CD4-positive, alpha-beta T cell treated with Interferon gamma for 1 hour (primary cell): ENCODE data around the gene CZIB.
A peak's percentile ranks its signal among the peaks of the same experiment; 100 is the strongest.
"Not testable (repeated sequence)": the region's sequence is repeated elsewhere in the genome, so short reads cannot be mapped to it uniquely, and the experiment has no call there.

Source experiments
- DNase-seq: peaks from one replicate; pipeline ENCODE4 v3.0.0-alpha.2; 2020

The CZIB gene

GRCh38 chr1:53238197-53239155, 18.0 kb upstream of the CZIB start, which contains the start of gene MAGOH:
MAGOH (minus strand) TSS chr1:53238518; CDS start chr1:53238448, 70 bp downstream.
- DNase-seq = peak; percentile 96

GRCh38 chr1:53237638-53238037, 17.2 kb upstream of the CZIB start:
- DNase-seq = no peak

DNA sequence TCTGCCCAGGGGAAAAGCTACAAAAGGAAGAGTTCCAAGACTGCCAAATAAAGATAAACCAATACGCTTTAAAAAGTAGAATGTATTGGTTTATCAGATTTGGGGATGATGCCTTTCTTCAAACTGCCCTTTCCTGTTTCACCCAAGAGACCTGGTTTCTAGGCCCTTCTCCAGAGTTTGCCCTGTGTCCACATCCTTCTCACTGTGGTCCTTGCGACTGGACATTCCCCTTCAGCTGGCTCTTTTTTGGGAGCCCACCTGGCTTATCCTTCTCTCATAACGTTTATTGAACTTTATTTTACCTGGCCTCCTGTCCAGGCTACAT, 490 bp upstream of the CZIB start:
- DNase-seq = no peak

GRCh38 chr1:53219711-53220110, 723 bp downstream of the CZIB start:
- no peak for DNase-seq

DNA sequence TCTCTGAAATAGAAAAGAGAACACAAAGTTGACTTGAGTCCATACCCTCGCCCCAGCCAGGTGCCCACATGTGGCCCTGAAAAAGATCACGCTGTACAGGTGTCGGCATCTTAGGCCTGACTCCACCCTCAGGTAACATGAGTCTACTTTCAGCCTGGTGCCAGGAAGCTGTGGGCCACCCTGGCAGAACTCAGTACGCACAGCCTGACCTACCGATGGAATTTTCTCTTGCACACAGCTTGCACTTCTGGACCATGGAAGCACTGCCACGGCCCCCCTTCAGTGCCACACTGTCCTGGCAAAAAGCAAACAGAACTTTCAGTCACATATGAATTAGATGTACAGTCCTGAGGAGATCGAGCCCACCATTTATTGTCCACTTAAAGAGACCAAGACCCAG, 2.2 kb downstream of the CZIB start:
- DNase-seq = no peak

GRCh38 chr1:53214376-53214940, 6.0 kb downstream of the CZIB start:
- no peak for DNase-seq

- no peak for DNase-seq
Measured at GRCh38 chr1:53210954-53211353, 9.5 kb downstream of the CZIB start.

- DNase-seq = no peak
Measured at GRCh38 chr1:53210352-53210751, 10.1 kb downstream of the CZIB start.

- no peak for DNase-seq
Measured at GRCh38 chr1:53207726-53208125, 12.7 kb downstream of the CZIB start.

DNA sequence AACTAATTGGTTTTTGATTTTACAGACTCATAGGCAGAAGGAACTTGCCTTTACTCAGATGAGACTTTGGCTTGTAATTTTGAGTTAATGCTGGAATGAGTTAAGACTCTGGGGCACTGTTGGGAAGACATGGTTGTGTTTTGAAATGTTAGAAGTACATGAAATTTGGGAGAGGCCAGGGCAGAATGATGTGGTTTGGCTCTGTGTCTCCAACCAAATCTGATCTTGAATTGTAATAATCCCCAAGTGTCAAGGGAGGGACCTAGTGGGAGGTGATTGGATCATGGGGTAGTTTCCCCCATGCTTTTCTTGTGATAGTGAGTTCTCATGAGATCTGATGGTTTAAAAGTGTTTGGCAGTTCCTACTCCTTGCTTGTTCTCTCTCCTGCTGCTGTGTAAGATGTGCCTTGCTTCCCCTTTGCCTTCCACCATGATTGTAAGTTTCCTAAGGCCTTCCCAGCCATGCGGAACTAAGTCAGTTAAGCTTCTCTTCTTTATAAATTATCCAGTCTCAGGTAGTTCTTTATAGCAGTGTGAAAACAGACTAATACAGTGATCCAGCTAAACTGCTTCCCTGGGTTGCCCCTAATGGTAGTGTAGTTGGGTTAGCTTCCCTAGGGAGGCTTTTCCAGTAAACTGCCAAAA, 13.6 kb downstream of the CZIB start:
- DNase-seq = no peak

DNA sequence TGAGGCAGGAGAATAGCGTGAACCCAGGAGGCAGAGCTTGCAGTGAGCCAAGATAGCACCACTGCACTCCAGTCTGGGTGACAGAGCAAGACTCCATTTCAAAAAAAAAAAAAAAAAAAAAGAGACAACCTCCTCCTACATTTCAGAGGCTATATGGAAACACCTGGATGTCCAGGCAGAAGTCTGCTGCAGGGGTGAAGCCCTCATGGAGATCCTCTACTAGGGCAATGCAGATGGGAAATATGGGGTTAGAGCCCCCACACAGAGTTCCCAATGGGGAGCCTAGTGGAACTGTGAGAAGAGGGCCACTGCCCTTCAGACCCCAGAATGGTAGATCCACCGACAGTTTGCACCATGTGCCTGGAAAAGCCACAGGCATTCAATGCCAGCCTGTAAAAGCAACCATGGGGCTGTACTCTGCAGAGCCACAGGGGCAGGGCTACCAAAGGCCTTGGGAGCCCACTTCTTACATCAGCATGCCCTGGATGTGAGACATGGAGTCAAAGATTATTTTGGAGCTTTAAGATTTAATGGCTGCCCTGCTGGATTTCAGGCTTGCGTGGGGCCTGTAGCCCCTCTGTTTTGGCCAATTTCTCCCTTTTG, 14.2 kb downstream of the CZIB start:
- DNase-seq = not testable (repeated sequence)

- not testable (repeated sequence) for DNase-seq
Measured at GRCh38 chr1:53205496-53205895, 14.9 kb downstream of the CZIB start.

DNA sequence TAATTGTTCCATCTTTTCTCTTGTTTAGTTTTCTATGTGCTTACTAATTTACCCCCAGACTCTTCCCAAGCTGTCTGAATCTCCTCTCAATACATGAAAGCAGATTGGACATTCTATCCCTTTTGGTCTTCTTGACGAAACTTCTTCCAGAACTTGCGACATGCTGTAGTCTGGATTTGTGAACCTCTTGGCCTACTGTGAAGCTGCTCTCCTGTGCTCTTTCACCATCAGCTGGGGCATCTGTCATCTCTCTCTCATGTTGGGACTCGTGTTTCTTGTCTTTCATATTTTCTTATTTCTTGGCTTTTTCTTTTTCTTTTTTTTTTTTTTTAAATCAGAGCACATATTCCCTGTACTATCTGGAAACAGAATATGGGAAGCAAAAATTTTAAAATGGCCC, 17.0 kb downstream of the CZIB start:
- DNase-seq = no peak

DNA sequence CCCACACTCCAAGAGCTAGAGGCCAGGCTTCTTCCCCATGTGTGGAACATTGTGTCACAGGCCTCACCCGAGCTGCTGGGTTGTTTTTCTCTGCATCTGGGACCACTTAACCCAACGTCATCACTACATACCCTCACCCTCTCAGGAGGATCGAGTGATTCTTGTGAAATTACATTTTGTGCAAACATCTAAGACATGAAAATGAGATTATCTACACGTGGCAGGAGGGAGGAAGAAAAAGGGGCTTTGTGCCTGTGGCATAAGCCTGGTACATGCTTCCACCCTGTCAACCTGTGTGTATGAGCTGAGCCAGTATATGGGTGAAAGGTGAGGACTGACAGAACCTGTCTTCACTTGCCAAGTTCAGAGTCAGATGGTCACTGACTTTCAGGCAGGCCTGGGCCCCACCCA, 22.2 kb downstream of the CZIB start:
- DNase-seq = no peak

DNA sequence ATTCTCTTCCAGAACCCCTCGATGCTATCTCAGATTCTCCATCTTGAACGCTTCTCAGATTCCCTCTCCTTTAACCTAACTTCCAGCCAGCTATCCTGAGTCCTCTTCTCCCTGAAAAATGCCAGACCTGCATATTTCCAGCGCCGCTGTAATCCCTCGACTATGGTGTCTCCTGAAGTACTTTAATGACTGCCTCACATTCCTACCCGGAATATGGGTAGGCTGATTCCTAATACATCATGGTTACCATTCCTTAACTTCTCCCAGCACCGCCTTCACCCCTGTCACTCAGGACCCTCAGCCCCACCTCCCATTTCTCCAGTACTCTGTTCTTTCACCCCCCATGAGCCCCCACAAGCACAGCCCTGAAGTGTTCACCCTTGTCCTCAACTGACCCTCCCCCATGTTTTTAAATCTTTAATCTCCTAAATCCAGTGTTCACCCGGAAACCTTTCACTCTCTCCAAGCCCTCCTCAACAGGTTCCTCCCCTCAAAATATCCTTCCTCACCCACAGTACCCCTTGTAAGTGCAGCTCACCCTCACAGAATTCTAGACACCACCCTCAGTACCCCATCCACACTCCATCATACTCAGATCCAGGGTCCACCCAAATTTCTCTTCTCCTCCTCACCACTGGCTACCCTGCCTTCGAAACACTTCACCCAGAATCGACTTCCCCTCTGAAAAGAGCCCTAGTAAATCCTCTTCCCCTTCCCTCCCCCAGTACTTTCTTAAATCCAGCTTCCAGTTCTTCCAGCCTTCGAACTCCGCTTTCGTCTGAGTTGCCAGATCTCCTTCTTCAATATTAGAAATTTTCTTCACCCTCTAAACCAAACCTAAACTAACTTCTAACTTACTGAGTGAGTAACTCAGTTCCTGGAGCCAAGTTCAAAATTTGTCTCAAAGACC, 22.9 kb downstream of the CZIB start:
- no peak for DNase-seq

DNA sequence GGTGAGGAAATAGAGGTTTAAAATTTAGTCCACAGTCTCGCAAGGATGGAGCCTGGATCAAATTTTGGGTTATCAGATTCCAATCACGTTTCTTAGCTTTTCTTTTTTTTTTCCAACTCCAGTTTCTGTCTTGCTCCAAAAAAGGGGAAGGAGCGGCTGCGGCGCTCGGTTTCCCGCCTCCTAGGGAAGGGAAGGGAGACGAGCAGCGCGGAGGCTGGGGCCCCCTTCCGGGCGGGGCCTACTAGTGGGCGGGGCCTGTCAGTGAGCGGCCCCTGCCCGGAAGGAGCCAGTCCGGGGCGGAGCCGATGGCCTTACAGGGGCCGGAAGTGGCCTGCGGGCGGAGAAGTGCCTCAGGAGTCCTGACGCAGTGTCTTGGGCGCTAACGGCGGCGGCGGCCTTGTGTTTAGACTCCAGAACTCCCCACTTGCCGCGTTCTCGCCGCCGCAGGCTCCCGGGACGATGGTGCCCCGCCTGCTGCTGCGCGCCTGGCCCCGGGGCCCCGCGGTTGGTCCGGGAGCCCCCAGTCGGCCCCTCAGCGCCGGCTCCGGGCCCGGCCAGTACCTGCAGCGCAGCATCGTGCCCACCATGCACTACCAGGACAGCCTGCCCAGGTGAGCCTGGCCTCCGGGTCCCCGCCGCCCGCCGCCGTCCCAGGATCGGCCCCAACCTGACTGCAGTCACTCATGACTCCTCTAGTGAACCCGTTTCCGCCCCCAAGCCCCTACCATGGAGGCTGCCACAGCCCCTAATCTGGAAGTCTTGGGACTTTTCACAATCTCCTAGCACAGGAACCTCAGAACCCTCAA, 23.7 kb downstream of the CZIB start, which contains the start of gene CPT2:
CPT2 (plus strand) TSS at position 340 of the 806 bp plus-strand sequence; CDS start at position 460, 120 bp downstream.
- DNase-seq = peak; percentile 93

- DNase-seq = no peak
Measured at GRCh38 chr1:53196017-53196484, 24.4 kb downstream of the CZIB start.

- no peak for DNase-seq
Measured at GRCh38 chr1:53195246-53196016, 25.0 kb downstream of the CZIB start.

- DNase-seq = no peak
Measured at GRCh38 chr1:53190210-53190611, 30.2 kb downstream of the CZIB start.

DNA sequence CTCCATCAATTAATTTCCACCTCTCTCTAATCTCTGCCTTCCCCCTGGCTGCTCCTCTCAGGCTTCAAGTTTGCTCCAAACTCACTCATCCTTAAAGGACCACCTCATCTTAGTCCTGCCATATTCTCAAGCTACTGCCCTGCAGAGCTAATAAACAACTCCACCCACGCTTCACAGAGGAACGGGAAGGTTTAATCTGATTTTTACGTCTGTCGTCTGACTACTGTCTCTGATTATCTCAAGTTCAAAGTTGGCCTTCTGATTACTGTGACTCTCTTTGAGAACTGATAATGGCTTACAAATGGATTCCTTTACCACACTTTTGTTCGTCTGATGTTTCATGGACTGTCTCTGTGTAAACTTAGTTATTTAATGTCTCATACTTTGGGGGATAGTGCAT, 31.4 kb downstream of the CZIB start:
- DNase-seq = no peak
